ENCODE measurements around the gene SSH2. TPM values are rescaled to one million over a fixed set of nuclear protein-coding genes. Genes with fewer than 3 reads are reported as not detected.
A peak's percentile ranks its signal among the peaks of the same experiment; 100 is the strongest.
"Not testable (repeated sequence)": the region's sequence is repeated elsewhere in the genome, so short reads cannot be mapped to it uniquely, and the experiment has no call there.

The SSH2 gene
- total RNA-seq, 4 donors from 2014 or later: 30.2 to 38.6 (median 35.5) TPM

- peaks cover 48 to 61% of the 10 kb centered on the region in 2 donors for H3K4me1 ChIP-seq
- 72 to 79% methylated on average over 4 of the region's 4 CpGs for WGBS, 2 donors
- no peaks in the 10 kb centered on the region for H3K36me3 ChIP-seq
- intact Hi-C loops (cut with DNase I): no loop called here
- DNase-seq: peak; percentile 85 to 89
- TF ChIP-seq CTCF (IDR thresholded peaks at IDR 0.05): no peak
- TF ChIP-seq POLR2A (IDR thresholded peaks at IDR 0.05): peak in 1 of 2 donors; percentile 18
- H3K9me3 ChIP-seq: no peaks in the 10 kb centered on the region
- no peaks in the 10 kb centered on the region for H3K27me3 ChIP-seq
- peak overlapping the region; percentile 77 to 91 (median 90) for H3K27ac ChIP-seq
- H3K4me3 ChIP-seq (replicated peaks in 1 of 3): no peak overlapping the region
These were observed 140.5 kb downstream of the SSH2 start for GRCh38 chr17:29789196-29790170.

GRCh38 chr17:29787995-29788394 lies 142.0 kb downstream of the SSH2 start:
- no peaks in the 10 kb centered on the region for H3K36me3 ChIP-seq
- 94 to 96% methylated on average over 3 of the region's 3 CpGs for WGBS, 2 donors
- no peak for TF ChIP-seq POLR2A (IDR thresholded peaks at IDR 0.05)
- TF ChIP-seq CTCF (IDR thresholded peaks at IDR 0.05): no peak
- peak overlapping the region; percentile 77 to 91 (median 90) for H3K27ac ChIP-seq
- intact Hi-C loops (cut with DNase I): no loop called here
- no peak for DNase-seq
- H3K4me1 ChIP-seq: peaks cover 44 to 50% of the 10 kb centered on the region in 2 donors
- no peaks in the 10 kb centered on the region for H3K27me3 ChIP-seq
- no peak overlapping the region for H3K4me3 ChIP-seq (replicated peaks in 1 of 3)
- H3K9me3 ChIP-seq: no peaks in the 10 kb centered on the region

GRCh38 chr17:29782917-29783316 lies 147.1 kb downstream of the SSH2 start:
- TF ChIP-seq POLR2A (IDR thresholded peaks at IDR 0.05): no peak
- no peak for TF ChIP-seq CTCF (IDR thresholded peaks at IDR 0.05)
- intact Hi-C loops (cut with DNase I): no loop called here

GRCh38 chr17:29779812-29780190 lies 150.2 kb downstream of the SSH2 start:
- not testable (repeated sequence) for H3K9me3 ChIP-seq; H3K4me3 ChIP-seq (replicated peaks in 1 of 3); DNase-seq; H3K27me3 ChIP-seq; H3K36me3 ChIP-seq; H3K27ac ChIP-seq; H3K4me1 ChIP-seq
- intact Hi-C loops (cut with DNase I): loop anchor here (5.0 kb wide), 1 partner anchor 198 kb away; no protein-coding TSS in a partner anchor
- WGBS, 2 donors: 78 to 79% methylated on average over 8 of the region's 8 CpGs

More at GRCh38 chr17:29782917-29783316, 147.1 kb downstream of the SSH2 start:
- Histone ChIP-seq H3K4me1 (peaks cover 7 to 12% of the 10 kb centered on the region in 2 donors), H3K4me3 (replicated peaks in 1 of 3) (no peak overlapping the region), H3K36me3 (no peaks in the 10 kb centered on the region), H3K9me3 (no peaks in the 10 kb centered on the region), H3K27ac (no peak overlapping the region), H3K27me3 (no peaks in the 10 kb centered on the region)
- WGBS, 2 donors: 98% methylated on average over 5 of the region's 5 CpGs
- no peak for DNase-seq

GRCh38 chr17:29778956-29779811 lies 150.8 kb downstream of the SSH2 start:
- Histone ChIP-seq H3K9me3 (no peaks in the 10 kb centered on the region), H3K4me3 (replicated peaks in 1 of 3) (no peak overlapping the region), H3K36me3 (no peaks in the 10 kb centered on the region), H3K27ac (no peak overlapping the region), H3K4me1 (peaks cover 3 to 7% of the 10 kb centered on the region in 2 donors), H3K27me3 (no peaks in the 10 kb centered on the region)
- DNase-seq: peak; percentile 74 to 78
- no peak for TF ChIP-seq POLR2A (IDR thresholded peaks at IDR 0.05)
- TF ChIP-seq CTCF (IDR thresholded peaks at IDR 0.05): peak; percentile 51 to 83 (median 78)
- intact Hi-C loops (cut with DNase I): loop anchor here (5.0 kb wide), 1 partner anchor 197 kb away; no protein-coding TSS in a partner anchor
- WGBS, 2 donors: 50 to 54% methylated on average over 8 of the region's 8 CpGs

Measured in thyroid gland (tissue), 4 donors.